ENCODE results near the gene CTNNAL1. TPM values are rescaled to one million over a fixed set of nuclear protein-coding genes. Genes with fewer than 3 reads are reported as not detected.

The CTNNAL1 gene, protein sequence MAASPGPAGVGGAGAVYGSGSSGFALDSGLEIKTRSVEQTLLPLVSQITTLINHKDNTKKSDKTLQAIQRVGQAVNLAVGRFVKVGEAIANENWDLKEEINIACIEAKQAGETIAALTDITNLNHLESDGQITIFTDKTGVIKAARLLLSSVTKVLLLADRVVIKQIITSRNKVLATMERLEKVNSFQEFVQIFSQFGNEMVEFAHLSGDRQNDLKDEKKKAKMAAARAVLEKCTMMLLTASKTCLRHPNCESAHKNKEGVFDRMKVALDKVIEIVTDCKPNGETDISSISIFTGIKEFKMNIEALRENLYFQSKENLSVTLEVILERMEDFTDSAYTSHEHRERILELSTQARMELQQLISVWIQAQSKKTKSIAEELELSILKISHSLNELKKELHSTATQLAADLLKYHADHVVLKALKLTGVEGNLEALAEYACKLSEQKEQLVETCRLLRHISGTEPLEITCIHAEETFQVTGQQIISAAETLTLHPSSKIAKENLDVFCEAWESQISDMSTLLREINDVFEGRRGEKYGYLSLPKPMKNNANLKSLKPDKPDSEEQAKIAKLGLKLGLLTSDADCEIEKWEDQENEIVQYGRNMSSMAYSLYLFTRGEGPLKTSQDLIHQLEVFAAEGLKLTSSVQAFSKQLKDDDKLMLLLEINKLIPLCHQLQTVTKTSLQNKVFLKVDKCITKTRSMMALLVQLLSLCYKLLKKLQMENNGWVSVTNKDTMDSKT
- total RNA-seq, result 10 to 100 TPM; 23.1 to 25.3 TPM

DNA sequence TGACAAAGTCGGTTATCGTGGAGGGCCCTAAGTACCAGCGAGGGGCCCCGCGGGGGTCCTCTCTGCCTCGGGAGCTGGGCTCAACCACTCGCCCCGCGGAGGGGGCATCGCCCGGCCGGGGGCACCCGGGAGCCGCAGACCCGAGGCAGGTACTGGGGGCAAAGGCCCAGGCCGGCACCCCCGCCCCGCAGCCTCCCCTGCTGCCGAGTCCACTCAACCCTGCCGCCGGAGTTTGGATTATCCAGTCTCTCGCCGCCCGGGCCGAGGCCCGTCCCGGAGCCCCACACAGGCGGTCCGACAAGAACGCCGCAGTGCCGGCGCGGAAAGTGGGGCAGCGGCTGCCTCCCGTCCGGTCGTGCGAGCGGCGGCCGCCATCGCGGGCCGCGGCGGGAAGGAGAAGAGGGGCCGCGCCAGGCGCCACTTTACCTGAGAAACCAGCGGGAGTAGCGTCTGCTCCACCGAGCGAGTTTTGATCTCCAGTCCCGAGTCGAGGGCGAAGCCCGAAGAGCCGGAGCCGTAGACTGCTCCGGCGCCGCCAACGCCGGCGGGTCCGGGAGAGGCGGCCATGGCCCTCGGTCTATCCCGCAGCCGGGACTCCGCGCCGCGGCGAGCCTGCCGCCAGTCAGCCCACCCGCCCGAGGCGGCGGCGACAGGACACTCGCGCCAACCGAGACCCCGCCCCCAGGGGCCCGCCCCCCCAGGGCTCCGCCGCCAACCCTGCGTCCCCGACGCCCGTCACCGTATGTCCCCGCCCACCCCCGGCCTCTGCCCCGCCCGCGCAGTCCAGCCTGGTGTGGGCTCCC is at the start of gene CTNNAL1:
CTNNAL1 (minus strand) TSS at position 624 of the 803 bp plus-strand sequence; CDS start at position 567, 57 bp downstream.

DNA sequence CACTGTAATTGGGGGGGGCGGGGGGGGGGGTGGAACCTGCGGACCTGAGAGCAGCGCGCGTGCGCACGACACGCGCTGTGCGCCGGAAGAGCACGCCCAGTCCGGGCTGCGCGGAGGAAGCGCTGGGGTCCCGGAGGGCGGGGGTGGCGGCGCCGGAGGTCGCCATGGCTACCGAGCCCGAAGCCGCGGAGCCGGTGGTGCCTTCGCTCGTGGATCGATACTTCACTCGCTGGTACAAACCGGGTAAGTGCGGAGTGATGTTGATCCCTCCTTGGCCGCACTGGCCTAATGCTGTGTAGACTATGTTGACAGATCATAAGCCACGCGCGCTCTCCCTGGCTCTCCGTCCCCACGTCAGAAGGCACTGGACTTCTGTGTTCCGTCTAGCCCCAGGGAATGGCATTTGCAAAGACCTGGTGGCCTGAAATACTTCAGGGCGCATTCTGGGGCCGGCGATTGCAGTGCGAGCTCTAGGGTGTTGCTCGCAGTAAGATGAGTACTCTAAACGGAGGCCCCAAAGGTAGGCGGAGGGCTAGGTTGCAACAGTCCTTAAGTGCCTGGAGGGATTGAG is 78.9 kb downstream of the CTNNAL1 start, which contains the start of gene ABITRAM:
ABITRAM (plus strand) TSS at position 78 of the 571 bp plus-strand sequence; CDS start at position 165, 87 bp downstream.

DNA sequence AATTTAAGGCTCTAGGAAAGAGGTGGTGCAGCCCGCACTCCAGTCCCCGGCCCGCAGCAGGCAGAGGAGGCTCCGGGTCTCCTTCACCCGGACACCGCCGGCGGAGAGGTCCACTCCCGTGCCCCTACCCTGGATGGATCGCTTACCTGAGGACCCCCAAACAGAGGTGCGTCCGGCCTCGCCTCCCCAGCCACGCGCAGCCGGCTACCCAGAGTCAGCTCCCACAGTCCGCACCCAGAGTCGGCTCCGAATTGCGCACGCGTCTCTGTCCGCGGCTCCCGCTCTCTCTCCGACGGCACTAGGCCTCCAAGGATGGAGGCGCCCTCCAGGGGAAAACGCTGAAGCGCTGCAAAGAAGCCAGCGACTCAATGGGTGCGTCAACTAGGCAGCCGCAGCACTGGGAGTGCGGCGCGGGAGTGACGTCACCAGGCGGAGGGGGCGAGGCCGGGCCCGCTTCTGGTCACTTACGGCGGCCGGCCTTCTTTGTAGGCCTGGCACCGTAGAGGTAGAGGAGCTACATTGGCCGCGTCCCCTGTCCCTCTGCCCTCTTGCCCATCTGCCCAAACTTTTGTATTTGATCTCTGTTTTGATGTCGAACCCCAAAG is 79.5 kb downstream of the CTNNAL1 start, which contains the start of gene ELP1:
ELP1 (minus strand) TSS at position 407 of the 605 bp plus-strand sequence. CDS start 2,978 bp downstream, outside the sequence.

Small RNAs within 50 kb of the gene (small RNA-seq; reads per million reads assigned to genes)
- gene MIR32 (13.8 to 30.8 reads per million in 2 donors), gene RF00019 (0 reads per million in 2 donors)

Other genes with a start within 250 kb of the CTNNAL1 start
- gene ACTL7B, start 157.5 kb downstream of the CTNNAL1 start, total RNA-seq, result not detected
- gene ACTL7A, start 151.2 kb downstream of the CTNNAL1 start, total RNA-seq, result not detected
- 10 to 100 TPM; 28.2 to 34.0 TPM for gene ELP1, start 79.4 kb downstream of the CTNNAL1 start, total RNA-seq
- gene ABITRAM, start 79.1 kb downstream of the CTNNAL1 start, total RNA-seq, result 1 to 10 TPM; 5.5 to 8.3 TPM
- 10 to 100 TPM; 69.9 to 73.3 TPM for gene TMEM245, start 106.4 kb upstream of the CTNNAL1 start, total RNA-seq
- gene FRRS1L, start 153.8 kb upstream of the CTNNAL1 start, total RNA-seq, result not detected

Data from melanocyte of skin (primary cell).